Spleen (tissue), 11 donors: ENCODE data around the gene PTPRN2. TPM values are rescaled to one million over a fixed set of nuclear protein-coding genes. Genes with fewer than 3 reads are reported as not detected.

Experiments used
- DNase-seq: peaks from one replicate; pipeline ENCODE4 v3.0.0-alpha.2; 2020
- H3K27ac ChIP-seq, 8 donors: fragments of 200-600 bp; sonication (generic) in 7 of 8; 1 replicate in 4 of 8; 2 replicates in 4 of 8; pipeline versions ENCODE4 v1.5.0 to v1.8.0; 2016 to 2021; ENCODE audit warnings: inconsistent platforms in 4 of 8, mild to moderate bottlenecking in 4 of 8, moderate library complexity in 1 of 8
- H3K27me3 ChIP-seq, 7 donors: fragments of 200-600 bp; sonication (generic) in 6 of 7; replicated peaks in 1 of 7; 1 replicate in 4 of 7; 2 replicates in 3 of 7; pipeline versions ENCODE4 v1.5.0 to v1.8.0; 2016 to 2021; ENCODE audit warnings: inconsistent platforms in 3 of 7, mild to moderate bottlenecking in 1 of 7
- H3K36me3 ChIP-seq, 6 donors: fragments of 200-600 bp; sonication (generic) in 5 of 6; 1 replicate in 4 of 6; 2 replicates in 2 of 6; pipeline versions ENCODE4 v1.5.0 to v1.8.0; 2016 to 2021; ENCODE audit warnings: inconsistent platforms in 2 of 6
- H3K4me1 ChIP-seq, 6 donors: fragments of 200-600 bp; sonication (generic) in 5 of 6; 1 replicate in 3 of 6; 2 replicates in 3 of 6; pipeline versions ENCODE4 v1.5.0 to v1.8.0; 2016 to 2021; ENCODE audit warnings: inconsistent platforms in 3 of 6
- H3K4me3 ChIP-seq, 8 donors: fragments of 200-600 bp; sonication (generic) in 7 of 8; 1 replicate in 4 of 8; 2 replicates in 4 of 8; pipeline versions ENCODE4 v1.5.0 to v1.8.0; 2016 to 2021; ENCODE audit warnings: inconsistent platforms in 4 of 8, mild to moderate bottlenecking in 4 of 8, moderate library complexity in 2 of 8
- H3K9me3 ChIP-seq, 8 donors: fragments of 200-600 bp; sonication (generic) in 7 of 8; 1 replicate in 4 of 8; 2 replicates in 4 of 8; pipeline versions ENCODE4 v1.5.0 to v1.8.0; 2016 to 2021; ENCODE audit warnings: inconsistent platforms in 4 of 8
- POLR2A ChIP-seq, 3 donors: fragments of 450-650 bp; IDR thresholded peaks; one replicate each; pipeline ENCODE4 v1.5.1; 2017; ENCODE audit warnings: antibody characterized with exemption in 3 of 3, mild to moderate bottlenecking in 1 of 3
- POLR2AphosphoS5 ChIP-seq, 3 donors: sonication (generic); formaldehyde crosslinking; IDR thresholded peaks; one replicate each; pipeline ENCODE4 v1.5.1; 2017; ENCODE audit warnings: antibody characterized with exemption in 3 of 3
- WGBS, 5 donors: extraction: QIAGEN DNeasy Blood & Tissue Kit in 3 of 5; methylation state at CpG; one replicate each; pipeline versions ENCODE4 v1.1.5 to v1.1.7; 2013 to 2018; 5-methylcytosine and 5-hydroxymethylcytosine counted together
- intact Hi-C: fragments of 100-400 bp; cut with DNase I; formaldehyde crosslinking; loops from one replicate; pipeline ENCODE4 v1.15.0; 2023; ENCODE audit warnings: low total_unique reads
- polyA plus RNA-seq, 3 donors: library from polyadenylated mRNA; stranded (reverse); fragments of 200-250 nt; gene quantifications; one replicate each; pipeline ENCODE4 v1.2.1, GENCODE V29; 2013
- total RNA-seq, 7 donors: library from RNA; depleted of rRNA in 3 of 7; stranded (reverse); fragments of >200 nt in 3 of 7; fragmentation: NEBNext Ultra II Directional in 4 of 7; extraction: Animal tissue kit (Norgen Biotek cat#: 25700) in 4 of 7; gene quantifications; one replicate each; pipeline versions ENCODE4 v1.1.0 to v1.2.1, GENCODE V29; 2016 to 2021
- TF ChIP-seq, protein P1 (sequence below), 11 experiments: fragments of 200-600 bp in 7 of 11; fragments of 450-650 bp in 4 of 11; sonication (generic) in 4 of 11; IDR thresholded peaks in 8 of 11; conservative IDR thresholded peaks in 3 of 11; 1 replicate in 7 of 11; 2 replicates in 4 of 11; pipeline versions ENCODE4 v1.4.0 to v1.8.0; 2016 to 2021; ENCODE audit warnings: antibody characterized with exemption in 11 of 11, inconsistent platforms in 4 of 11, mild to moderate bottlenecking in 1 of 11
- donor health status: healthy with polysubstance abuse.
- donor health status: DM: no; HTN: no; CAD: no; lungs with moderate emphysema.
- donor health status: DM: no; HTN: no; CAD: no.
- donor health status: Bipolar disorder and iron deficiency.
- donor health status: healthy.
- donor health status: DM: no; HTN: no; CAD: no.
- donor health status: DM: yes; HTN: yes; CAD: no.

Gene PTPRN2
- total and polyA plus RNA-seq, 10 donors, result 7.0 to 22.8 (median 16.8) TPM

GRCh38 chr7:158044482-158044823, 543.2 kb downstream of the PTPRN2 start:
- Histone ChIP-seq H3K4me3 (no peak overlapping the region), H3K27me3 (peaks cover 0 to 21% (median 0%) of the 10 kb centered on the region in 7 donors), H3K4me1 (peaks cover 0 to 7% (median 0%) of the 10 kb centered on the region in 6 donors), H3K9me3 (peaks cover 0 to 18% (median 10%) of the 10 kb centered on the region in 8 donors), H3K27ac (no peak overlapping the region), H3K36me3 (no peaks in the 10 kb centered on the region)
- intact Hi-C loops, result no loop called here
- 61 to 76% (median 65%) methylated on average over 6 of the region's 6 CpGs for WGBS, 5 donors
- DNase-seq, result peak; percentile 39
- TF ChIP-seq, protein P1, sequence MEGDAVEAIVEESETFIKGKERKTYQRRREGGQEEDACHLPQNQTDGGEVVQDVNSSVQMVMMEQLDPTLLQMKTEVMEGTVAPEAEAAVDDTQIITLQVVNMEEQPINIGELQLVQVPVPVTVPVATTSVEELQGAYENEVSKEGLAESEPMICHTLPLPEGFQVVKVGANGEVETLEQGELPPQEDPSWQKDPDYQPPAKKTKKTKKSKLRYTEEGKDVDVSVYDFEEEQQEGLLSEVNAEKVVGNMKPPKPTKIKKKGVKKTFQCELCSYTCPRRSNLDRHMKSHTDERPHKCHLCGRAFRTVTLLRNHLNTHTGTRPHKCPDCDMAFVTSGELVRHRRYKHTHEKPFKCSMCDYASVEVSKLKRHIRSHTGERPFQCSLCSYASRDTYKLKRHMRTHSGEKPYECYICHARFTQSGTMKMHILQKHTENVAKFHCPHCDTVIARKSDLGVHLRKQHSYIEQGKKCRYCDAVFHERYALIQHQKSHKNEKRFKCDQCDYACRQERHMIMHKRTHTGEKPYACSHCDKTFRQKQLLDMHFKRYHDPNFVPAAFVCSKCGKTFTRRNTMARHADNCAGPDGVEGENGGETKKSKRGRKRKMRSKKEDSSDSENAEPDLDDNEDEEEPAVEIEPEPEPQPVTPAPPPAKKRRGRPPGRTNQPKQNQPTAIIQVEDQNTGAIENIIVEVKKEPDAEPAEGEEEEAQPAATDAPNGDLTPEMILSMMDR (IDR thresholded peaks at IDR 0.05 in 8 of 11, conservative IDR thresholded peaks at IDR 0.05 in 3 of 11), result no peak
- TF ChIP-seq POLR2A (IDR thresholded peaks at IDR 0.05), result no peak
- TF ChIP-seq POLR2AphosphoS5 (IDR thresholded peaks at IDR 0.05), result no peak

- TF ChIP-seq POLR2A (IDR thresholded peaks at IDR 0.05) (no peak), POLR2AphosphoS5 (IDR thresholded peaks at IDR 0.05) (no peak)
- TF ChIP-seq, protein P1 (IDR thresholded peaks at IDR 0.05 in 8 of 11, conservative IDR thresholded peaks at IDR 0.05 in 3 of 11), result no peak
- intact Hi-C loops, result no loop called here
- DNase-seq, result peak; percentile 47
These were observed 543.8 kb downstream of the PTPRN2 start for GRCh38 chr7:158043551-158044481.

GRCh38 chr7:158042156-158042880, 545.3 kb downstream of the PTPRN2 start:
- Histone ChIP-seq H3K9me3 (peaks cover 0 to 35% (median 22%) of the 10 kb centered on the region in 8 donors), H3K4me3 (no peak overlapping the region), H3K27me3 (peaks cover 0 to 21% (median 0%) of the 10 kb centered on the region in 7 donors), H3K36me3 (no peaks in the 10 kb centered on the region), H3K27ac (no peak overlapping the region), H3K4me1 (peaks cover 0 to 7% (median 0%) of the 10 kb centered on the region in 6 donors)
- TF ChIP-seq POLR2AphosphoS5 (IDR thresholded peaks at IDR 0.05) (no peak), POLR2A (IDR thresholded peaks at IDR 0.05) (no peak)
- TF ChIP-seq, protein P1 (IDR thresholded peaks at IDR 0.05 in 8 of 11, conservative IDR thresholded peaks at IDR 0.05 in 3 of 11), result no peak
- 83 to 90% (median 86%) methylated on average over 20 of the region's 20 CpGs for WGBS, 5 donors
- intact Hi-C loops, result no loop called here
- DNase-seq, result peak; percentile 61

More at GRCh38 chr7:158043551-158044481, 543.8 kb downstream of the PTPRN2 start:
- 58 to 70% (median 61%) methylated on average over 17 of the region's 17 CpGs for WGBS, 5 donors
- H3K36me3 ChIP-seq, result no peaks in the 10 kb centered on the region
- H3K4me3 ChIP-seq, result no peak overlapping the region
- H3K4me1 ChIP-seq, result peaks cover 0 to 7% (median 0%) of the 10 kb centered on the region in 6 donors
- no peak overlapping the region for H3K27ac ChIP-seq
- peaks cover 0 to 24% (median 17%) of the 10 kb centered on the region in 8 donors for H3K9me3 ChIP-seq
- H3K27me3 ChIP-seq, result peaks cover 0 to 21% (median 0%) of the 10 kb centered on the region in 7 donors
